Measurements from ENCODE around the gene SEPTIN1. TPM values are rescaled to one million over a fixed set of nuclear protein-coding genes. Genes with fewer than 3 reads are reported as not detected.

The SEPTIN1 gene
- total and polyA plus RNA-seq, 2 of the 13 experiments (the other 11 are each of a cell fraction or from before 2014, with no cell fraction given) = 0.18 to 0.67 TPM

DNA sequence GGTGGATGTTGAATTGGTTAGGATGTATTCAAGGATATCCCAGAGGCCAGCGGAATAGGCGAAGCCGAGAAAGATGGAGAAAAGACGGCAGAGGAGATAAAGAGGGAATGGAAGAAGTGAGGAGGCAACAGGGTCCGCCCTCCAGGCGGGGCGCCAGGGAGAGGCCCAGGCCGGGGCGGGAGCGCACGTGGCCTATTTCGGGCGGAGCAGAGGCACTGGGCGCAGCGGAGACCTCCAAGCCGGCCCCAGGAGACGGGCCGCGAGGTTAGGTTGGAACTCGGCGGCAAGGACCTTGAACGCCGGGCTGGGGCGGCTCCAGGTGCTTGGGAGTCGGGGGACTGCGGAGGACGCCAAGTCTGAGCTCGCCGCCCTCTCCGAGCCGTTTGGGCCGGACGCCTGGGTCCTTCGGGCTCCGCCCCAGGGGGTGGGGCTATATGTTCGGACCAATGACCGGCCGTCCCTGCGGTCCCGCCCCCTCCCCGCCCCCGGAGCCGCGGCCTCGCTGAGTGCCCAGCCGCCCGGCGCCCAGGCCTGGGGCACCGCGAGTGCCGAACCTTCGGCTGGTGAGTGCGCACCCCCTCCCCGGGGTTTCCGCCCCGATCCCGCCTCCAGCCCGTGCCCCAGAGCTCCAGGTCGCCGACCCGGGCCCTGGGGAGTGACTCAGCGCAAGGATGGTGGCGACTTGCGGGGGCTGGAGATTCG is 24.9 kb upstream of the SEPTIN1 start, which contains the start of gene ZNF771 (continued):
- TF ChIP-seq, protein P1, sequence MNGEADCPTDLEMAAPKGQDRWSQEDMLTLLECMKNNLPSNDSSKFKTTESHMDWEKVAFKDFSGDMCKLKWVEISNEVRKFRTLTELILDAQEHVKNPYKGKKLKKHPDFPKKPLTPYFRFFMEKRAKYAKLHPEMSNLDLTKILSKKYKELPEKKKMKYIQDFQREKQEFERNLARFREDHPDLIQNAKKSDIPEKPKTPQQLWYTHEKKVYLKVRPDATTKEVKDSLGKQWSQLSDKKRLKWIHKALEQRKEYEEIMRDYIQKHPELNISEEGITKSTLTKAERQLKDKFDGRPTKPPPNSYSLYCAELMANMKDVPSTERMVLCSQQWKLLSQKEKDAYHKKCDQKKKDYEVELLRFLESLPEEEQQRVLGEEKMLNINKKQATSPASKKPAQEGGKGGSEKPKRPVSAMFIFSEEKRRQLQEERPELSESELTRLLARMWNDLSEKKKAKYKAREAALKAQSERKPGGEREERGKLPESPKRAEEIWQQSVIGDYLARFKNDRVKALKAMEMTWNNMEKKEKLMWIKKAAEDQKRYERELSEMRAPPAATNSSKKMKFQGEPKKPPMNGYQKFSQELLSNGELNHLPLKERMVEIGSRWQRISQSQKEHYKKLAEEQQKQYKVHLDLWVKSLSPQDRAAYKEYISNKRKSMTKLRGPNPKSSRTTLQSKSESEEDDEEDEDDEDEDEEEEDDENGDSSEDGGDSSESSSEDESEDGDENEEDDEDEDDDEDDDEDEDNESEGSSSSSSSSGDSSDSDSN (CRISPR knock-in tag; IDR thresholded peaks at IDR 0.05) = peak; percentile 92
- TF ChIP-seq ZSCAN21 (CRISPR knock-in tag; IDR thresholded peaks at IDR 0.05; ENCODE audit: borderline replicate concordance) (peak; percentile 86; the same call in 1 of the 2 replicates), PAF1 (CRISPR knock-in tag; IDR thresholded peaks at IDR 0.05) (no peak), SUZ12 (IDR thresholded peaks at IDR 0.05; ENCODE audit: low read depth, low read length) (no peak), ZNF766 (CRISPR knock-in tag; IDR thresholded peaks at IDR 0.05; ENCODE audit: borderline replicate concordance) (0 out of 2 replicates have a peak, but pooled peaks have one; percentile 52), ZNF160 (CRISPR knock-in tag; IDR thresholded peaks at IDR 0.05) (peak; percentile 28; the same call in 1 of the 2 replicates), ZC3H13 (CRISPR knock-in tag; IDR thresholded peaks at IDR 0.05) (peak; percentile 87; the same call in 1 of the 2 replicates), FOXJ3 (CRISPR knock-in tag; IDR thresholded peaks at IDR 0.05; ENCODE audit: borderline replicate concordance) (no peak), ATAD3A (CRISPR knock-in tag; IDR thresholded peaks at IDR 0.05) (no peak), TAF1 (CRISPR knock-in tag; IDR thresholded peaks at IDR 0.05) (peak; percentile 97), SIN3A (IDR thresholded peaks at IDR 0.05; ENCODE audit: borderline replicate concordance, low read depth, low read length) (peak; percentile 97; the same call in 1 of the 2 replicates), ZFY (CRISPR knock-in tag; IDR thresholded peaks at IDR 0.05) (peak; percentile 96), HOXA3 (CRISPR knock-in tag; IDR thresholded peaks at IDR 0.05) (peak; percentile 68), CREB1 (IDR thresholded peaks at IDR 0.05) (no peak), CREB1 (CRISPR knock-in tag; IDR thresholded peaks at IDR 0.05) (no peak), PTBP1 (IDR thresholded peaks at IDR 0.05; ENCODE audit: low read depth, low read length, poor library complexity, severe bottlenecking) (no peak), NKX3-1 (CRISPR knock-in tag; IDR thresholded peaks at IDR 0.05) (peak; percentile 57; the same call in 1 of the 2 replicates), MBD4 (IDR thresholded peaks at IDR 0.05; ENCODE audit: borderline replicate concordance, low read length) (no peak)
- TF ChIP-seq, protein P2, sequence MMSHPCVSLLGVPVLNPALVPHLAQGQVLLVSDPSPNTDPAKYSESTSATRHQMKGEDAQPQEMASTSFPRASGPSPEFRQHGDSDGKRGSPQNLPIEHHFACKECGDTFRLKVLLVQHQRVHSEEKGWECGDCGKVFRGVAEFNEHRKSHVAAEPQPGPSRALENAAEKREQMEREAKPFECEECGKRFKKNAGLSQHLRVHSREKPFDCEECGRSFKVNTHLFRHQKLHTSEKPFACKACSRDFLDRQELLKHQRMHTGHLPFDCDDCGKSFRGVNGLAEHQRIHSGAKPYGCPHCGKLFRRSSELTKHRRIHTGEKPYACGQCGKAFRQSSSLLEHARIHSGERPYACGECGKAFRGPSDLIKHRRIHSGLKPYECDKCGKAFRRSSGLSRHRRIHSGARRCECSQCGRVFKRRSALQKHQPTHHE (CRISPR knock-in tag; IDR thresholded peaks at IDR 0.05; ENCODE audit: borderline replicate concordance) = no peak
- TF ChIP-seq, protein P3, sequence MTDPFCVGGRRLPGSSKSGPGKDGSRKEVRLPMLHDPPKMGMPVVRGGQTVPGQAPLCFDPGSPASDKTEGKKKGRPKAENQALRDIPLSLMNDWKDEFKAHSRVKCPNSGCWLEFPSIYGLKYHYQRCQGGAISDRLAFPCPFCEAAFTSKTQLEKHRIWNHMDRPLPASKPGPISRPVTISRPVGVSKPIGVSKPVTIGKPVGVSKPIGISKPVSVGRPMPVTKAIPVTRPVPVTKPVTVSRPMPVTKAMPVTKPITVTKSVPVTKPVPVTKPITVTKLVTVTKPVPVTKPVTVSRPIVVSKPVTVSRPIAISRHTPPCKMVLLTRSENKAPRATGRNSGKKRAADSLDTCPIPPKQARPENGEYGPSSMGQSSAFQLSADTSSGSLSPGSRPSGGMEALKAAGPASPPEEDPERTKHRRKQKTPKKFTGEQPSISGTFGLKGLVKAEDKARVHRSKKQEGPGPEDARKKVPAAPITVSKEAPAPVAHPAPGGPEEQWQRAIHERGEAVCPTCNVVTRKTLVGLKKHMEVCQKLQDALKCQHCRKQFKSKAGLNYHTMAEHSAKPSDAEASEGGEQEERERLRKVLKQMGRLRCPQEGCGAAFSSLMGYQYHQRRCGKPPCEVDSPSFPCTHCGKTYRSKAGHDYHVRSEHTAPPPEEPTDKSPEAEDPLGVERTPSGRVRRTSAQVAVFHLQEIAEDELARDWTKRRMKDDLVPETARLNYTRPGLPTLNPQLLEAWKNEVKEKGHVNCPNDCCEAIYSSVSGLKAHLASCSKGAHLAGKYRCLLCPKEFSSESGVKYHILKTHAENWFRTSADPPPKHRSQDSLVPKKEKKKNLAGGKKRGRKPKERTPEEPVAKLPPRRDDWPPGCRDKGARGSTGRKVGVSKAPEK (CRISPR knock-in tag; IDR thresholded peaks at IDR 0.05; ENCODE audit: borderline replicate concordance) = peak; percentile 80; the same call in 1 of the 2 replicates
- TF ChIP-seq, protein P4, sequence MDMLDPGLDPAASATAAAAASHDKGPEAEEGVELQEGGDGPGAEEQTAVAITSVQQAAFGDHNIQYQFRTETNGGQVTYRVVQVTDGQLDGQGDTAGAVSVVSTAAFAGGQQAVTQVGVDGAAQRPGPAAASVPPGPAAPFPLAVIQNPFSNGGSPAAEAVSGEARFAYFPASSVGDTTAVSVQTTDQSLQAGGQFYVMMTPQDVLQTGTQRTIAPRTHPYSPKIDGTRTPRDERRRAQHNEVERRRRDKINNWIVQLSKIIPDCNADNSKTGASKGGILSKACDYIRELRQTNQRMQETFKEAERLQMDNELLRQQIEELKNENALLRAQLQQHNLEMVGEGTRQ (IDR thresholded peaks at IDR 0.05; ENCODE audit: low read depth, low read length) = peak; percentile 65
- TF ChIP-seq, protein P4 (CRISPR knock-in tag; IDR thresholded peaks at IDR 0.05; ENCODE audit: borderline replicate concordance) = peak; percentile 85
